HepG2 (cell line): ENCODE results near the gene PPP1R1B. TPM values are rescaled to one million over a fixed set of nuclear protein-coding genes. Genes with fewer than 3 reads are reported as not detected.

Experiments
- ATF7 ChIP-seq, 2 experiments: fragments of 450-650 bp in 1 of 2; sonication (generic) in 1 of 2; formaldehyde crosslinking in 1 of 2; IDR thresholded peaks; 2 replicates each; pipeline versions ENCODE4 v1.4.0 to v1.6.1; 2016 to 2020; ENCODE audit warnings: antibody characterized with exemption in 1 of 2, mild to moderate bottlenecking in 1 of 2, missing genetic modification reagents in 1 of 2
- HHEX ChIP-seq: IDR thresholded peaks from 2 replicates; pipeline ENCODE4 v1.6.1; 2016; ENCODE audit warnings: control low read depth
- HNRNPK ChIP-seq: fragments of 200-400 bp; formaldehyde crosslinking; IDR thresholded peaks from 2 replicates; pipeline ENCODE4 v1.6.1; 2018; ENCODE audit warnings: low read length, low read depth, moderate library complexity, mild to moderate bottlenecking; ENCODE audit not compliant: poor library complexity, severe bottlenecking
- KAT8 ChIP-seq: IDR thresholded peaks from 2 replicates; pipeline ENCODE4 v1.6.1; 2016; ENCODE audit warnings: missing genetic modification reagents, missing compliant biosample characterization
- MAFF ChIP-seq: IDR thresholded peaks from 2 replicates; pipeline ENCODE4 v1.6.1; 2011; ENCODE audit warnings: low read depth, low read length, improper control_type of control experiment
- MTA3 ChIP-seq: sonication (generic); formaldehyde crosslinking; IDR thresholded peaks from 2 replicates; pipeline ENCODE4 v1.4.0; 2020; ENCODE audit warnings: missing genetic modification reagents
- MTF2 ChIP-seq: sonication (generic); formaldehyde crosslinking; IDR thresholded peaks from 2 replicates; pipeline ENCODE4 v1.5.0; 2020; ENCODE audit warnings: missing genetic modification reagents, borderline replicate concordance
- NKX3-1 ChIP-seq: sonication (generic); formaldehyde crosslinking; IDR thresholded peaks from 2 replicates; pipeline ENCODE4 v1.5.0; 2020; ENCODE audit warnings: missing genetic modification reagents
- RBAK ChIP-seq: sonication (generic); formaldehyde crosslinking; IDR thresholded peaks from 2 replicates; pipeline ENCODE4 v1.5.1; 2020; ENCODE audit warnings: mild to moderate bottlenecking, missing genetic modification reagents
- RORA ChIP-seq: sonication (generic); formaldehyde crosslinking; IDR thresholded peaks from 2 replicates; pipeline ENCODE4 v1.5.0; 2020; ENCODE audit warnings: mild to moderate bottlenecking, missing genetic modification reagents, moderate library complexity
- SPEN ChIP-seq: sonication (generic); formaldehyde crosslinking; IDR thresholded peaks from 2 replicates; pipeline ENCODE4 v1.5.1; 2020; ENCODE audit warnings: low read depth, mild to moderate bottlenecking, missing genetic modification reagents
- TGIF2 ChIP-seq: IDR thresholded peaks from 2 replicates; pipeline ENCODE4 v1.6.1; 2016; ENCODE audit warnings: control low read depth, missing compliant biosample characterization
- ZFP41 ChIP-seq: sonication (generic); formaldehyde crosslinking; IDR thresholded peaks from 2 replicates; pipeline ENCODE4 v1.4.0; 2020; ENCODE audit warnings: mild to moderate bottlenecking, missing genetic modification reagents, borderline replicate concordance
- ZNF546 ChIP-seq: sonication (generic); formaldehyde crosslinking; conservative IDR thresholded peaks from 2 replicates; pipeline ENCODE4 v1.8.1; 2023; ENCODE audit warnings: mild to moderate bottlenecking, missing genetic modification reagents
- ZNF616 ChIP-seq: sonication (generic); formaldehyde crosslinking; IDR thresholded peaks from 2 replicates; pipeline ENCODE4 v1.5.0; 2020; ENCODE audit warnings: low read depth, mild to moderate bottlenecking, missing genetic modification reagents
- ZNF678 ChIP-seq: sonication (generic); formaldehyde crosslinking; IDR thresholded peaks from 2 replicates; pipeline ENCODE4 v1.4.0; 2020; ENCODE audit warnings: mild to moderate bottlenecking, missing genetic modification reagents
- polyA plus RNA-seq, 8 experiments: library from polyadenylated mRNA; depleted of rRNA in 3 of 8; stranded (reverse) in 7 of 8; unstranded in 1 of 8; fragments of >200 nt; fragmentation: Illumina TruSeq in 4 of 8; extraction: Trizol in 4 of 8; gene quantifications; 2 replicates each; pipeline versions ENCODE4 v1.2.1 to v1.2.3, GENCODE V29; 2011 to 2016; ENCODE audit warnings: low read depth in 4 of 8, missing spikeins in 1 of 8, mixed read lengths in 1 of 8; ENCODE audit not compliant: insufficient read depth in 1 of 8
- total RNA-seq, 5 experiments: library from RNA; depleted of rRNA; stranded (reverse); fragments of >200 nt; fragmentation: Illumina TruSeq; extraction: Trizol; gene quantifications; 2 replicates each; pipeline ENCODE4 v1.2.3, GENCODE V29; 2016; ENCODE audit warnings: low read depth in 1 of 5
- TF ChIP-seq, protein P1 (sequence below): sonication (generic); formaldehyde crosslinking; IDR thresholded peaks from 2 replicates; pipeline ENCODE4 v1.5.0; 2020; ENCODE audit warnings: mild to moderate bottlenecking, missing genetic modification reagents
- TF ChIP-seq, protein P2 (sequence below): sonication (generic); formaldehyde crosslinking; IDR thresholded peaks from 2 replicates; pipeline ENCODE4 v1.5.0; 2020; ENCODE audit warnings: missing genetic modification reagents, mild to moderate bottlenecking, borderline replicate concordance
- TF ChIP-seq, protein P3 (sequence below): sonication (generic); formaldehyde crosslinking; IDR thresholded peaks from 2 replicates; pipeline ENCODE4 v1.4.0; 2020; ENCODE audit warnings: missing genetic modification reagents
- TF ChIP-seq, protein P4 (sequence below): sonication (generic); formaldehyde crosslinking; IDR thresholded peaks from 2 replicates; pipeline ENCODE4 v1.5.0; 2020; ENCODE audit warnings: missing genetic modification reagents, mild to moderate bottlenecking, borderline replicate concordance

PPP1R1B gene
- total and polyA plus RNA-seq, 2 of the 13 experiments (the other 11 are each of a cell fraction or from before 2014, with no cell fraction given) = 0.08 TPM; not detected in 1

DNA sequence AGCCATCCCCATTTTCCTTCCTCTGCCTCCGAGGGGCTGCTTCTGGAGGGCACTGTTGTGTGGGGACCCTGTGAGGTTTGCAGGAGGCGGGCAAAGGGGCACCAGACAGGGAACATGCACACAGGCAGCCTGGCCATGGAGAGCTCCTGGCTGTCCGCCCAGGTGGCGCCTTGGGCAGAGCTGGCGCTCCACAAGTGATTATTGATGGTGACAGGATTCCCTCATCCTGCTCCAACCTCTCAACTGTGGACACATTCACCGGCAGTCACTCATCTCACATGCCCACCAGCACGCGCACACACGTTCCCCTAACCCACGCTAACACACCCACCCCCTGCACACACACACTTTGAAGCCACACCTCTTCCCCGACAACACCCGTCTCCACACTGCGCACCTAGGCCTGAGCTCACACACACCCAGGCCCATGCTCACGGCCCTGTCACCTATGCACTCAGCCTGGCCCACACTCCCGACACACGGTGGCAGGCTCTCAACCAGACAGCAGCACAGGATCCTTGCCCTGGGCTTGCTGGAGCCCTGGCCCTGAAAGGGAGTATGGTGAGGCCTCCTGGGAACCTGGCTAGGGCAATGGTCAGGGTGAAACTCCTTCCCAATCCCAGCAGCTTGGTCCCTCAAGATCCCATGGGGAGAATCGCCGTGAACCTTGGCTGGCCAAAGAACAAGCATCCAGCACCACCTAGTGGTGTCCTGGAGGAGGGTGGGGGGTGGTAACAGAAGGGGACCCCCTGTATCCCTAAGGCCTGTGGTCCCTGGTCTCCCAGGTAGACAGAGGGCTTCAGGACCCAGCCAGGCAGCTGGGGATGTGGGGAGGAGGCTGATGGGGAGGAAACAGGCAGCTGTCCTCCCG, 45.1 kb downstream of the PPP1R1B start (continued):
- TF ChIP-seq RORA (CRISPR knock-in tag) (no peak), MAFF (no peak), ZNF616 (CRISPR knock-in tag) (peak; percentile 75; the same call in 1 of the 2 replicates), HHEX (no peak), ZNF546 (CRISPR knock-in tag) (no peak), ZFP41 (CRISPR knock-in tag) (0 out of 2 replicates have a peak, but pooled peaks have one; percentile 54), KAT8 (CRISPR knock-in tag) (no peak), ZNF678 (CRISPR knock-in tag) (no peak), RBAK (no peak), SPEN (peak; percentile 64; the same call in 1 of the 2 replicates), TGIF2 (CRISPR knock-in tag) (peak; percentile 81; the same call in 1 of the 2 replicates), HNRNPK (no peak), MTA3 (CRISPR knock-in tag) (no peak), ATF7 (IDR thresholded peaks at IDR 0.05) (no peak), ATF7 (CRISPR knock-in tag; IDR thresholded peaks at IDR 0.05) (0 out of 2 replicates have a peak, but pooled peaks have one; percentile 13), MTF2 (CRISPR knock-in tag) (peak; percentile 93), NKX3-1 (no peak)
- TF ChIP-seq, protein P1, sequence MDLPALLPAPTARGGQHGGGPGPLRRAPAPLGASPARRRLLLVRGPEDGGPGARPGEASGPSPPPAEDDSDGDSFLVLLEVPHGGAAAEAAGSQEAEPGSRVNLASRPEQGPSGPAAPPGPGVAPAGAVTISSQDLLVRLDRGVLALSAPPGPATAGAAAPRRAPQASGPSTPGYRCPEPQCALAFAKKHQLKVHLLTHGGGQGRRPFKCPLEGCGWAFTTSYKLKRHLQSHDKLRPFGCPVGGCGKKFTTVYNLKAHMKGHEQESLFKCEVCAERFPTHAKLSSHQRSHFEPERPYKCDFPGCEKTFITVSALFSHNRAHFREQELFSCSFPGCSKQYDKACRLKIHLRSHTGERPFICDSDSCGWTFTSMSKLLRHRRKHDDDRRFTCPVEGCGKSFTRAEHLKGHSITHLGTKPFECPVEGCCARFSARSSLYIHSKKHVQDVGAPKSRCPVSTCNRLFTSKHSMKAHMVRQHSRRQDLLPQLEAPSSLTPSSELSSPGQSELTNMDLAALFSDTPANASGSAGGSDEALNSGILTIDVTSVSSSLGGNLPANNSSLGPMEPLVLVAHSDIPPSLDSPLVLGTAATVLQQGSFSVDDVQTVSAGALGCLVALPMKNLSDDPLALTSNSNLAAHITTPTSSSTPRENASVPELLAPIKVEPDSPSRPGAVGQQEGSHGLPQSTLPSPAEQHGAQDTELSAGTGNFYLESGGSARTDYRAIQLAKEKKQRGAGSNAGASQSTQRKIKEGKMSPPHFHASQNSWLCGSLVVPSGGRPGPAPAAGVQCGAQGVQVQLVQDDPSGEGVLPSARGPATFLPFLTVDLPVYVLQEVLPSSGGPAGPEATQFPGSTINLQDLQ (CRISPR knock-in tag) = no peak
- TF ChIP-seq, protein P2, sequence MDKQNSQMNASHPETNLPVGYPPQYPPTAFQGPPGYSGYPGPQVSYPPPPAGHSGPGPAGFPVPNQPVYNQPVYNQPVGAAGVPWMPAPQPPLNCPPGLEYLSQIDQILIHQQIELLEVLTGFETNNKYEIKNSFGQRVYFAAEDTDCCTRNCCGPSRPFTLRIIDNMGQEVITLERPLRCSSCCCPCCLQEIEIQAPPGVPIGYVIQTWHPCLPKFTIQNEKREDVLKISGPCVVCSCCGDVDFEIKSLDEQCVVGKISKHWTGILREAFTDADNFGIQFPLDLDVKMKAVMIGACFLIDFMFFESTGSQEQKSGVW (CRISPR knock-in tag) = no peak
- TF ChIP-seq, protein P3, sequence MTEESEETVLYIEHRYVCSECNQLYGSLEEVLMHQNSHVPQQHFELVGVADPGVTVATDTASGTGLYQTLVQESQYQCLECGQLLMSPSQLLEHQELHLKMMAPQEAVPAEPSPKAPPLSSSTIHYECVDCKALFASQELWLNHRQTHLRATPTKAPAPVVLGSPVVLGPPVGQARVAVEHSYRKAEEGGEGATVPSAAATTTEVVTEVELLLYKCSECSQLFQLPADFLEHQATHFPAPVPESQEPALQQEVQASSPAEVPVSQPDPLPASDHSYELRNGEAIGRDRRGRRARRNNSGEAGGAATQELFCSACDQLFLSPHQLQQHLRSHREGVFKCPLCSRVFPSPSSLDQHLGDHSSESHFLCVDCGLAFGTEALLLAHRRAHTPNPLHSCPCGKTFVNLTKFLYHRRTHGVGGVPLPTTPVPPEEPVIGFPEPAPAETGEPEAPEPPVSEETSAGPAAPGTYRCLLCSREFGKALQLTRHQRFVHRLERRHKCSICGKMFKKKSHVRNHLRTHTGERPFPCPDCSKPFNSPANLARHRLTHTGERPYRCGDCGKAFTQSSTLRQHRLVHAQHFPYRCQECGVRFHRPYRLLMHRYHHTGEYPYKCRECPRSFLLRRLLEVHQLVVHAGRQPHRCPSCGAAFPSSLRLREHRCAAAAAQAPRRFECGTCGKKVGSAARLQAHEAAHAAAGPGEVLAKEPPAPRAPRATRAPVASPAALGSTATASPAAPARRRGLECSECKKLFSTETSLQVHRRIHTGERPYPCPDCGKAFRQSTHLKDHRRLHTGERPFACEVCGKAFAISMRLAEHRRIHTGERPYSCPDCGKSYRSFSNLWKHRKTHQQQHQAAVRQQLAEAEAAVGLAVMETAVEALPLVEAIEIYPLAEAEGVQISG (CRISPR knock-in tag) = no peak
- TF ChIP-seq, protein P4, sequence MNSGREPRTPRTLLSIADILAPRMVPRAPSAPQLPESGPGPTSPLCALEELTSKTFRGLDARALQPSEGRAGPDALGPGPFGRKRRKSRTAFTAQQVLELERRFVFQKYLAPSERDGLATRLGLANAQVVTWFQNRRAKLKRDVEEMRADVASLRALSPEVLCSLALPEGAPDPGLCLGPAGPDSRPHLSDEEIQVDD (CRISPR knock-in tag) = no peak; the same call in none of the 2 replicates
